Measurements from ENCODE around the gene SERTAD3. TPM values are rescaled to one million over a fixed set of nuclear protein-coding genes. Genes with fewer than 3 reads are reported as not detected.
"Not testable (repeated sequence)": the region's sequence is repeated elsewhere in the genome, so short reads cannot be mapped to it uniquely, and the experiment has no call there.

Gene SERTAD3, protein sequence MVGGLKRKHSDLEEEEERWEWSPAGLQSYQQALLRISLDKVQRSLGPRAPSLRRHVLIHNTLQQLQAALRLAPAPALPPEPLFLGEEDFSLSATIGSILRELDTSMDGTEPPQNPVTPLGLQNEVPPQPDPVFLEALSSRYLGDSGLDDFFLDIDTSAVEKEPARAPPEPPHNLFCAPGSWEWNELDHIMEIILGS
- total RNA-seq: 36.7 to 43.6 TPM (median 40.3 TPM) in 3 replicates
- long read RNA-seq, transcript SERTAD3-201 (2 exons, 1,734 nt): major isoform, 39 of 50 reads
- long read RNA-seq, partial matches to known transcripts: 0 of 50 reads
- long read RNA-seq, other reads (novel, unspliced or antisense): 8 of 50 reads

GRCh38 chr19:40444000-40444824 lies at the start of gene SERTAD3:
TSS of gene SERTAD3 (minus strand) at chr19:40444335. CDS start at chr19:40442080, 2,255 bp downstream.
- peak within 1 kb of the TSS; percentile 99 for H3K27ac Mint-ChIP-seq (ENCODE audit: unreplicated experiment)
- DNase-seq (ENCODE audit: low spot score): peak; percentile 98
- TF ChIP-seq, protein P1, sequence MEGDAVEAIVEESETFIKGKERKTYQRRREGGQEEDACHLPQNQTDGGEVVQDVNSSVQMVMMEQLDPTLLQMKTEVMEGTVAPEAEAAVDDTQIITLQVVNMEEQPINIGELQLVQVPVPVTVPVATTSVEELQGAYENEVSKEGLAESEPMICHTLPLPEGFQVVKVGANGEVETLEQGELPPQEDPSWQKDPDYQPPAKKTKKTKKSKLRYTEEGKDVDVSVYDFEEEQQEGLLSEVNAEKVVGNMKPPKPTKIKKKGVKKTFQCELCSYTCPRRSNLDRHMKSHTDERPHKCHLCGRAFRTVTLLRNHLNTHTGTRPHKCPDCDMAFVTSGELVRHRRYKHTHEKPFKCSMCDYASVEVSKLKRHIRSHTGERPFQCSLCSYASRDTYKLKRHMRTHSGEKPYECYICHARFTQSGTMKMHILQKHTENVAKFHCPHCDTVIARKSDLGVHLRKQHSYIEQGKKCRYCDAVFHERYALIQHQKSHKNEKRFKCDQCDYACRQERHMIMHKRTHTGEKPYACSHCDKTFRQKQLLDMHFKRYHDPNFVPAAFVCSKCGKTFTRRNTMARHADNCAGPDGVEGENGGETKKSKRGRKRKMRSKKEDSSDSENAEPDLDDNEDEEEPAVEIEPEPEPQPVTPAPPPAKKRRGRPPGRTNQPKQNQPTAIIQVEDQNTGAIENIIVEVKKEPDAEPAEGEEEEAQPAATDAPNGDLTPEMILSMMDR (IDR thresholded peaks at IDR 0.05): no peak
- H3K36me3 Mint-ChIP-seq (ENCODE audit: low read depth): peaks cover 13% of the 10 kb centered on the region
- H3K27me3 Mint-ChIP-seq (ENCODE audit: low read depth): no peaks in the 10 kb centered on the region
- no peaks in the 10 kb centered on the region for H3K9me3 Mint-ChIP-seq (ENCODE audit: low read depth)
- peaks cover 29% of the 10 kb centered on the region for H3K4me1 Mint-ChIP-seq (ENCODE audit: low read depth)
- H3K4me3 Mint-ChIP-seq (ENCODE audit: unreplicated experiment): peak within 1 kb of the TSS; percentile 100

DNA sequence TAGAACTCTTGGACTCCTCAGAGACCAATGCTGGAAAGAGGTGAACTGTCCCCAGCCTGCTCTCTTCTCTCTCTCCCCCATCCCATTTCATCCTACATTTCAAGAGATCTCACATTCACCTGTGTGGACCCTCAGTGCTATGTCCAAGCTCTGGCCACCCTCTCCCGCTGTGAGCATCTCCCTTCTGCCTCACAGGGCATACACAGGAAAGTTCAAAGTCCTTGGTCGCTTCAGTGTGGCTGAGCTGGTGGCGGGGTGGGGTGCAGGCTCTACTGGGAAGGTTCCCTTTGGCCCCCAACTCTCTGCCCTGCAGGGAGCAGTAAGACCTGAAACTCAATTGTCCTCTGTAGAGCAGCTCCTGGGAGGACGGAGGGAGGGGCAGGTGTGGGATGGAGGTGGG lies 49.6 kb upstream of the SERTAD3 start:
- TF ChIP-seq, protein P1 (IDR thresholded peaks at IDR 0.05): no peak
- peaks cover 6% of the 10 kb centered on the region for H3K9me3 Mint-ChIP-seq (ENCODE audit: low read depth)
- peaks cover 8% of the 10 kb centered on the region for H3K36me3 Mint-ChIP-seq (ENCODE audit: low read depth)
- H3K27ac Mint-ChIP-seq (ENCODE audit: unreplicated experiment): no peak overlapping the region
- H3K4me1 Mint-ChIP-seq (ENCODE audit: low read depth): no peaks in the 10 kb centered on the region
- peaks cover 23% of the 10 kb centered on the region for H3K27me3 Mint-ChIP-seq (ENCODE audit: low read depth)
- no peak overlapping the region for H3K4me3 Mint-ChIP-seq (ENCODE audit: unreplicated experiment)
- DNase-seq (ENCODE audit: low spot score): no peak

- peaks cover 6% of the 10 kb centered on the region for H3K9me3 Mint-ChIP-seq (ENCODE audit: low read depth)
- peaks cover 8% of the 10 kb centered on the region for H3K36me3 Mint-ChIP-seq (ENCODE audit: low read depth)
- no peak overlapping the region for H3K27ac Mint-ChIP-seq (ENCODE audit: unreplicated experiment)
- H3K27me3 Mint-ChIP-seq (ENCODE audit: low read depth): peaks cover 30% of the 10 kb centered on the region
- no peak for DNase-seq (ENCODE audit: low spot score)
- H3K4me3 Mint-ChIP-seq (ENCODE audit: unreplicated experiment): no peak overlapping the region
- TF ChIP-seq, protein P1 (IDR thresholded peaks at IDR 0.05): no peak
- H3K4me1 Mint-ChIP-seq (ENCODE audit: low read depth): peaks cover 6% of the 10 kb centered on the region
Observed at GRCh38 chr19:40492274-40492673, 48.1 kb upstream of the SERTAD3 start.

GRCh38 chr19:40489882-40490230 lies 45.7 kb upstream of the SERTAD3 start:
- Mint-ChIP-seq H3K27me3 (ENCODE audit: low read depth) (peaks cover 31% of the 10 kb centered on the region), H3K4me1 (ENCODE audit: low read depth) (peaks cover 6% of the 10 kb centered on the region), H3K27ac (ENCODE audit: unreplicated experiment) (no peak overlapping the region), H3K4me3 (ENCODE audit: unreplicated experiment) (no peak overlapping the region), H3K9me3 (ENCODE audit: low read depth) (peaks cover 6% of the 10 kb centered on the region), H3K36me3 (ENCODE audit: low read depth) (peaks cover 7% of the 10 kb centered on the region)
- TF ChIP-seq, protein P1 (IDR thresholded peaks at IDR 0.05): no peak
- no peak for DNase-seq (ENCODE audit: low spot score)

- Mint-ChIP-seq H3K36me3 (ENCODE audit: low read depth) (peaks cover 1% of the 10 kb centered on the region), H3K27me3 (ENCODE audit: low read depth) (peaks cover 26% of the 10 kb centered on the region), H3K9me3 (ENCODE audit: low read depth) (no peaks in the 10 kb centered on the region), H3K4me1 (ENCODE audit: low read depth) (peaks cover 6% of the 10 kb centered on the region), H3K27ac (ENCODE audit: unreplicated experiment) (no peak overlapping the region), H3K4me3 (ENCODE audit: unreplicated experiment) (no peak overlapping the region)
- DNase-seq (ENCODE audit: low spot score): no peak
- TF ChIP-seq, protein P1 (IDR thresholded peaks at IDR 0.05): no peak
Observed at GRCh38 chr19:40486017-40486416, 41.9 kb upstream of the SERTAD3 start.

- DNase-seq (ENCODE audit: low spot score); H3K9me3 Mint-ChIP-seq (ENCODE audit: low read depth); H3K4me3 Mint-ChIP-seq (ENCODE audit: unreplicated experiment); H3K36me3 Mint-ChIP-seq (ENCODE audit: low read depth); H3K27ac Mint-ChIP-seq (ENCODE audit: unreplicated experiment); H3K27me3 Mint-ChIP-seq (ENCODE audit: low read depth); H3K4me1 Mint-ChIP-seq (ENCODE audit: low read depth): not testable (repeated sequence)
Observed at GRCh38 chr19:40475878-40476644, 31.9 kb upstream of the SERTAD3 start.

All from chondrocyte (in vitro differentiated cells).